Right renal pelvis (tissue), 4 donors: ENCODE data around the gene PRKN. TPM values are rescaled to one million over a fixed set of nuclear protein-coding genes. Genes with fewer than 3 reads are reported as not detected.

ENCODE experiments used
- DNase-seq, 4 donors: peaks; one replicate each; pipeline ENCODE4 v3.0.0-alpha.2; 2013; ENCODE audit warnings: low read depth in 4 of 4, low spot score in 3 of 4, missing footprints in 1 of 4
- polyA plus RNA-seq, 4 donors: library from polyadenylated mRNA; unstranded; fragments of 120-200 nt; gene quantifications; one replicate each; pipeline ENCODE4 v1.2.1, GENCODE V29; 2013; ENCODE audit not compliant: insufficient read length in 4 of 4

The PRKN gene
- polyA plus RNA-seq, 4 donors = 8.7 to 12.4 (median 10.8) TPM

- no peak for DNase-seq
Measured at GRCh38 chr6:161798844-161799394, 928.6 kb downstream of the PRKN start.

GRCh38 chr6:161796681-161797080 lies 930.9 kb downstream of the PRKN start:
- DNase-seq = no peak

- DNase-seq = no peak
Measured at GRCh38 chr6:161792851-161793493, 934.6 kb downstream of the PRKN start.

GRCh38 chr6:161788531-161788930 lies 939.0 kb downstream of the PRKN start:
- DNase-seq = no peak

- no peak for DNase-seq
Measured at GRCh38 chr6:161772176-161772575, 955.4 kb downstream of the PRKN start.

GRCh38 chr6:161761966-161762365 lies 965.6 kb downstream of the PRKN start:
- DNase-seq = no peak

GRCh38 chr6:161755080-161755479 lies 972.5 kb downstream of the PRKN start:
- DNase-seq = no peak

- DNase-seq = no peak
Measured at GRCh38 chr6:161750686-161751085, 976.9 kb downstream of the PRKN start.

GRCh38 chr6:161749576-161749975 lies 978.0 kb downstream of the PRKN start:
- no peak for DNase-seq

GRCh38 chr6:161748535-161749416 lies 978.8 kb downstream of the PRKN start:
- peak; percentile 26 to 57 (median 48) for DNase-seq

GRCh38 chr6:161747506-161747905 lies 980.1 kb downstream of the PRKN start:
- no peak for DNase-seq

- DNase-seq = no peak
Measured at GRCh38 chr6:161745594-161746141, 981.9 kb downstream of the PRKN start.

- no peak for DNase-seq
Measured at GRCh38 chr6:161745128-161745527, 982.4 kb downstream of the PRKN start.

- DNase-seq = no peak
Measured at GRCh38 chr6:161744211-161745067, 983.1 kb downstream of the PRKN start.

GRCh38 chr6:161743509-161744178 lies 983.9 kb downstream of the PRKN start:
- DNase-seq = no peak

GRCh38 chr6:161740486-161740885 lies 987.1 kb downstream of the PRKN start:
- DNase-seq = no peak

- DNase-seq = no peak
Measured at GRCh38 chr6:161736781-161737292, 990.7 kb downstream of the PRKN start.

- DNase-seq = no peak
Measured at GRCh38 chr6:161736326-161736725, 991.2 kb downstream of the PRKN start.

GRCh38 chr6:161732594-161732993 lies 995.0 kb downstream of the PRKN start:
- no peak for DNase-seq
